IMR-90 (cell line): ENCODE measurements around the gene EIF4E3. TPM values are rescaled to one million over a fixed set of nuclear protein-coding genes. Genes with fewer than 3 reads are reported as not detected.

Source experiments
- ATAC-seq: fragments of 200-7000 bp; cut with Tn5 transposase; 2 replicates; pipeline ENCODE4 v1.9.1; 2020; ENCODE audit warnings: low read depth, mild to moderate bottlenecking, moderate library complexity
- BruUV-seq: library from RNA; stranded (reverse); fragments of 400-500 nt; replicated peaks from 2 replicates; lab custom pipeline; 2021; lab: Mats Ljungman, UMichigan
- CTCF ChIA-PET: fragments of 300-600 bp; formaldehyde crosslinking; extraction: SDS; loops from one replicate; lab custom pipeline; 2021; ENCODE audit warnings: antibody characterized with exemption; lab: Yijun Ruan, JAX
- POLR2A ChIA-PET: fragments of 300-600 bp; sonication (Branson Sonifier 250); formaldehyde crosslinking; loops from one replicate; lab custom pipeline; 2022; ENCODE audit warnings: antibody characterized with exemption; ENCODE audit not compliant: unreplicated experiment; lab: Charles Lee
- DNase-seq: peaks from one replicate; pipeline ENCODE4 v3.0.0; 2013
- H2AFZ ChIP-seq: replicated peaks from 2 replicates; pipeline ENCODE3; 2013; ENCODE audit warnings: low read length, mild to moderate bottlenecking; ENCODE audit not compliant: poor library complexity
- H2AK5ac ChIP-seq: 2 replicates; pipeline ENCODE4 v1.6.1; 2013; ENCODE audit warnings: low read depth, low read length, inconsistent platforms
- H2AK9ac ChIP-seq: replicated peaks from 2 replicates; pipeline ENCODE3; 2013; ENCODE audit warnings: mild to moderate bottlenecking, low read depth, low read length, moderate library complexity; ENCODE audit not compliant: poor library complexity
- H2BK120ac ChIP-seq: 2 replicates; pipeline ENCODE4 v1.6.1; 2013; ENCODE audit warnings: low read depth, low read length, inconsistent platforms
- H2BK15ac ChIP-seq: 3 replicates; pipeline ENCODE4 v1.6.1; 2013; ENCODE audit warnings: low read depth, low read length, inconsistent platforms
- H2BK20ac ChIP-seq: 2 replicates; pipeline ENCODE4 v1.6.1; 2013; ENCODE audit warnings: low read depth, mild to moderate bottlenecking, inconsistent platforms, low read length, moderate library complexity
- H2BK5ac ChIP-seq: 2 replicates; pipeline ENCODE4 v1.6.1; 2013; ENCODE audit warnings: mild to moderate bottlenecking, low read depth, low read length, inconsistent platforms; ENCODE audit not compliant: poor library complexity, severe bottlenecking
- H3K14ac ChIP-seq: replicated peaks from 2 replicates; pipeline ENCODE4 v1.6.1; 2013; ENCODE audit warnings: low read depth, low read length, inconsistent platforms
- H3K18ac ChIP-seq: 2 replicates; pipeline ENCODE4 v1.6.1; 2013; ENCODE audit warnings: low read depth, low read length, control low read depth
- H3K23ac ChIP-seq: 2 replicates; pipeline ENCODE4 v1.6.1; 2013; ENCODE audit warnings: low read depth, low read length, inconsistent platforms
- H3K27ac ChIP-seq: 2 replicates; pipeline ENCODE4 v1.5.1; 2013; ENCODE audit warnings: mild to moderate bottlenecking, control low read depth, low read length; ENCODE audit not compliant: insufficient read depth
- H3K27me3 ChIP-seq: 2 replicates; pipeline ENCODE4 v1.6.1; 2013; ENCODE audit warnings: low read length; ENCODE audit not compliant: control insufficient read depth, insufficient read depth
- H3K36me3 ChIP-seq: 2 replicates; pipeline ENCODE4 v1.6.1; 2013; ENCODE audit warnings: low read length, mixed read lengths; ENCODE audit not compliant: control insufficient read depth, insufficient read depth
- H3K4ac ChIP-seq: 2 replicates; pipeline ENCODE4 v1.6.1; 2013; ENCODE audit warnings: low read depth, low read length, inconsistent platforms
- H3K4me1 ChIP-seq: 2 replicates; pipeline ENCODE4 v1.6.1; 2013; ENCODE audit warnings: low read length, mixed read lengths; ENCODE audit not compliant: control insufficient read depth, insufficient read depth
- H3K4me2 ChIP-seq: 2 replicates; pipeline ENCODE4 v1.6.1; 2013; ENCODE audit warnings: low read depth, mild to moderate bottlenecking, control low read depth, low read length, moderate library complexity
- H3K4me3 ChIP-seq: 2 replicates; pipeline ENCODE4 v1.5.1; 2013; ENCODE audit warnings: low read depth, mild to moderate bottlenecking, control low read depth, low read length, moderate library complexity; ENCODE audit not compliant: insufficient read depth
- H3K56ac ChIP-seq: 2 replicates; pipeline ENCODE4 v1.6.1; 2013; ENCODE audit warnings: low read length, inconsistent platforms; ENCODE audit not compliant: insufficient read depth; ENCODE audit errors: extremely low read depth
- H3K79me1 ChIP-seq, 2 experiments: 2 replicates each; pipeline ENCODE4 v1.6.1; 2013; ENCODE audit warnings: low read length in 2 of 2, inconsistent platforms in 1 of 2, low read depth in 1 of 2
- H3K9ac ChIP-seq: 2 replicates; pipeline ENCODE4 v1.6.1; 2013; ENCODE audit warnings: low read depth, low read length, control low read depth
- H3K9me1 ChIP-seq: 2 replicates; pipeline ENCODE4 v1.6.1; 2013; ENCODE audit warnings: low read length, inconsistent platforms; ENCODE audit not compliant: insufficient read depth
- H3K9me3 ChIP-seq: 2 replicates; pipeline ENCODE4 v1.6.1; 2013; ENCODE audit warnings: low read length; ENCODE audit not compliant: control insufficient read depth, insufficient read depth
- H4K20me1 ChIP-seq: 2 replicates; pipeline ENCODE4 v1.6.1; 2013; ENCODE audit warnings: low read length, inconsistent platforms; ENCODE audit not compliant: insufficient read depth
- H4K5ac ChIP-seq: 2 replicates; pipeline ENCODE4 v1.6.1; 2013; ENCODE audit warnings: mild to moderate bottlenecking, low read depth, low read length, control low read depth
- H4K8ac ChIP-seq, 2 experiments: 2 replicates each; pipeline ENCODE4 v1.6.1; 2013; ENCODE audit warnings: low read depth in 2 of 2, low read length in 2 of 2, control low read depth in 1 of 2, inconsistent platforms in 1 of 2
- H4K91ac ChIP-seq: 2 replicates; pipeline ENCODE4 v1.6.1; 2013; ENCODE audit warnings: low read depth, low read length, inconsistent platforms; ENCODE audit not compliant: insufficient read depth
- POLR2A ChIP-seq: IDR thresholded peaks from 2 replicates; pipeline ENCODE4 v1.6.1; 2012; ENCODE audit warnings: mild to moderate bottlenecking, low read depth, low read length
- RAD21 ChIP-seq: IDR thresholded peaks from 2 replicates; pipeline ENCODE4 v1.6.1; 2012; ENCODE audit warnings: low read length, improper control_type of control experiment
- WGBS, 2 experiments: methylation state at CpG; one replicate each; pipeline versions ENCODE4 v1.1.5 to v1.1.7; 2013; ENCODE audit warnings: missing lambda C conversion rate in 2 of 2; ENCODE audit not compliant: insufficient read length in 1 of 2; ENCODE audit errors: extremely low coverage in 2 of 2; 5-methylcytosine and 5-hydroxymethylcytosine counted together
- dilution Hi-C: fragments of 300-500 bp; cut with HindIII; formaldehyde crosslinking; loops from one replicate; pipeline ENCODE4 v1.14.3; 2018; ENCODE audit warnings: low sequenced_read_pairs; ENCODE audit not compliant: unreplicated experiment
- in situ Hi-C: fragments of 300-500 bp; cut with MboI; formaldehyde crosslinking; loops from 3 replicates; pipeline ENCODE4 v1.14.3; 2019; ENCODE audit warnings: low sequenced_read_pairs, inconsistent platforms, mixed read lengths
- intact Hi-C: fragments of 100-400 bp; cut with micrococcal nuclease; formaldehyde crosslinking; loops from 2 replicates; pipeline ENCODE4 v1.10.0; 2022
- polyA plus RNA-seq, 3 experiments: library from polyadenylated mRNA; depleted of rRNA; stranded (reverse); fragments of >200 nt; gene quantifications; 2 replicates each; pipeline ENCODE4 v1.2.3, GENCODE V29; 2012; ENCODE audit warnings: low replicate concordance in 1 of 3
- total RNA-seq: library from RNA; depleted of rRNA; stranded (reverse); fragments of >200 nt; gene quantifications from 2 replicates; pipeline ENCODE4 v1.2.3, GENCODE V29; 2012
- TF ChIP-seq, protein P1 (sequence below): fragments of 150-350 bp; IDR thresholded peaks from 2 replicates; pipeline ENCODE4 v1.6.1; 2016; ENCODE audit warnings: low read depth, mild to moderate bottlenecking, low read length, moderate library complexity, borderline replicate concordance

The EIF4E3 gene
- total and polyA plus RNA-seq, 2 of the 4 experiments (the other 2 are of a cell fraction) = 0.72 to 1.1 TPM

DNA sequence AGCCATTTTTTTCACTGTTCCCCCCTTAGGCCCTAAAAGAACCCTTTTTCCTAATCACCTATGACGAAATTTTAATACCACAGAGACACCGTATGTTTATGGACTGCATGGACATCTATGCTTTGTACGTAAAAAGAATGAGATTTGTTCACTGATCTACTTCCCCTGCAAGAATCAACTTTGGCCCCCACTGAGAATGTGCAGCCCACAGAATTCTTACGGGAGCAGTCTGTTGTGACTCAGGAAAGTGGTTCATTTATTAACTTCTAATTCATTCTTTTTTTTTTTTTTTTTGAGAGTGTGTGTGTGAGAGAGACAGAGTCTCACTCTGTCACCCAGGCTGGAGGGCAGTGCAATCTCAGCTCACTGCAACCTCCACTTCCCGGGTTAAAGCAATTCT is 17.6 kb downstream of the EIF4E3 start:
- DNase-seq = peak; percentile 62
- no peak overlapping the region for H4K91ac ChIP-seq

More for the DNA sequence above, 17.6 kb downstream of the EIF4E3 start:
- H2BK5ac ChIP-seq = no peak overlapping the region
- no peak overlapping the region for H3K14ac ChIP-seq
- no peak overlapping the region for H3K9ac ChIP-seq
- no peak overlapping the region for H3K56ac ChIP-seq
- H3K9me1 ChIP-seq = no peaks in the 10 kb centered on the region
- dilution Hi-C loops = no loop called here
- H3K4me1 ChIP-seq = no peaks in the 10 kb centered on the region; the same call in 1 of the 2 replicates
- H2AFZ ChIP-seq = no peak overlapping the region
- H4K5ac ChIP-seq = no peak overlapping the region
- POLR2A ChIA-PET = no interaction called here
- no peak overlapping the region for H2BK120ac ChIP-seq
- CTCF ChIA-PET = no interaction called here
- no peak overlapping the region for H3K4ac ChIP-seq
- TF ChIP-seq RAD21 = no peak
- TF ChIP-seq, protein P1, sequence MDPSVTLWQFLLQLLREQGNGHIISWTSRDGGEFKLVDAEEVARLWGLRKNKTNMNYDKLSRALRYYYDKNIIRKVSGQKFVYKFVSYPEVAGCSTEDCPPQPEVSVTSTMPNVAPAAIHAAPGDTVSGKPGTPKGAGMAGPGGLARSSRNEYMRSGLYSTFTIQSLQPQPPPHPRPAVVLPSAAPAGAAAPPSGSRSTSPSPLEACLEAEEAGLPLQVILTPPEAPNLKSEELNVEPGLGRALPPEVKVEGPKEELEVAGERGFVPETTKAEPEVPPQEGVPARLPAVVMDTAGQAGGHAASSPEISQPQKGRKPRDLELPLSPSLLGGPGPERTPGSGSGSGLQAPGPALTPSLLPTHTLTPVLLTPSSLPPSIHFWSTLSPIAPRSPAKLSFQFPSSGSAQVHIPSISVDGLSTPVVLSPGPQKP = no peak
- no peak for TF ChIP-seq POLR2A
- no peak overlapping the region for H2BK15ac ChIP-seq
- ATAC-seq = no peak
- no peaks in the 10 kb centered on the region for H3K79me1 ChIP-seq
- no CpG with 5 or more reads among the region's 5 CpGs for WGBS, 2 experiments
- no peak overlapping the region for H3K23ac ChIP-seq
- H3K27ac ChIP-seq = no peak overlapping the region
- H2BK20ac ChIP-seq = no peak overlapping the region
- intact Hi-C loops = no loop called here
- H4K8ac ChIP-seq = no peak overlapping the region
- H3K4me3 ChIP-seq = no peak overlapping the region
- peaks cover 9% of the 10 kb centered on the region for H3K27me3 ChIP-seq
- H3K9me3 ChIP-seq = no peaks in the 10 kb centered on the region
- no peak overlapping the region for H2AK5ac ChIP-seq
- no peak overlapping the region for H3K18ac ChIP-seq
- no peaks in the 10 kb centered on the region for H4K20me1 ChIP-seq
- in situ Hi-C loops = no loop called here
- no TSS peak for BruUV-seq
- no peak overlapping the region for H3K4me2 ChIP-seq
- no peaks in the 10 kb centered on the region for H3K36me3 ChIP-seq
- no peak overlapping the region for H2AK9ac ChIP-seq
